HG02571 (cell line): Measurements from ENCODE around the gene KRTAP4-16.
"Not testable (repeated sequence)": the region's sequence is repeated elsewhere in the genome, so short reads cannot be mapped to it uniquely, and the experiment has no call there.

Experiments used
- ATAC-seq: cut with Tn5 transposase; IDR thresholded peaks from one replicate; pipeline ENCODE4 v1.9.1; 2021; ENCODE audit warnings: mild to moderate bottlenecking, moderate library complexity; ENCODE audit not compliant: unreplicated experiment

The KRTAP4-16 gene

DNA sequence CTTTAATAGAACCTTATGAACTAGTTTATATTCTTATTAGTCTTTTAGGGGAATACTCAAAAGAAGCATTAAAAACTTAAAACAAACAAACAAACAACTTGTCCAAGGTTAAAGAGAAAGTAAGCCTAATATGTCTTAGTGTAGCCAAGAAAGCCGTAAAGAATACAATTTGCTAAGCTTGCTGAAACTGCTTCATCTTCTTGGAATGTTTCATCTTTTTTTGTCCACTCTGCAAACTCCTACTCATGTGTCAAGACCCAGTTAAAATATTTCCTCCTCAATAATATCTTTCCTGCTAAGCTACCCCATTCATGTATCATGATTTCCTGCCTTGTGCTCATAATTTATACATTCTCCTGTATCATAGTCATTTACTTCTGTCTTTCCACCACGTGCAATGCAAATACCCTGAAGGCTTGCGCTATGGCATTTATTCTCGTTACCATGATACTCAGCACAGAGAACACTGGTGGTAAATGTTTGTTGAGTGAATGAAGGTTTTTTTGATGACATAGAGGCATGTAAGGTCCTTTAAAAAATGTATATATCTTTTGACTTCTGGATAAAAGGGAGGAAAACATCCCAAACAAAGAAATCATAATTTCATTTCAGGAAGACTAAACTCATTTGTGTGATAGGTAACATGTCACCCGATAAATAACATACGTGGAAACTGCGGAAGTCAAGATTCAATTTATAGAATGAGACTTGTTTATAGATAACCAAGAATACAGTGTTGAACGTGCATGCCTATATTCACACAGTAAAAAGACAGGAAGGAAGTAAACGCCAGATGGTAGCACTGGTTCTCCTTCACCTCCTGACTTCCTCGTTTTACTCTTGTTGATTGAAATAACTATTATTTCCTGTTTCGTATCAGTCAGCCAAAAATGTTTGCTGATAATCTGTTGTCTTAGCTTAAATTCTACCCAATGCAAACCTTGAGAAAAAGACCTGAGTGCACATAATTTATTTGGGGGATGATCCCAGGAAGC, 18.0 kb upstream of the KRTAP4-16 start:
- not testable (repeated sequence) for ATAC-seq

DNA sequence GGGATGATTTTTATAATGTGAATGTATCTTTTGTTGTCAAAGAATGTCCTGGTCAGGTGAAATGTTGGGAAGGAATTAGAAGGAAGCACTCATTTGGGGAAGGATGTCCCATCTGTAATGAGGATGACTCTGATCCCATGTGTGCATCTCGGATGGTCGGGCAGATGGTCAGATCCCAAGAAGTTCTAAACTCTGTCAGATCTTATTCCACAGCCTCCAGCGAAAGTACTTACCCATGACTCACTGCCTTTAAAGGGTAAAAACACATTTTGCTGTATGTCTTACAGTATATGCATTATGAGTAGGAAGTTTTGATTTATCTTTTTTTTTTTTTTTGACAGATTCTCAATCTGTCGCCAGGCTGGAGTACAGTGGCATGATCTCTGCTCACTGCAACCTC, 16.7 kb upstream of the KRTAP4-16 start:
- no peak for ATAC-seq

DNA sequence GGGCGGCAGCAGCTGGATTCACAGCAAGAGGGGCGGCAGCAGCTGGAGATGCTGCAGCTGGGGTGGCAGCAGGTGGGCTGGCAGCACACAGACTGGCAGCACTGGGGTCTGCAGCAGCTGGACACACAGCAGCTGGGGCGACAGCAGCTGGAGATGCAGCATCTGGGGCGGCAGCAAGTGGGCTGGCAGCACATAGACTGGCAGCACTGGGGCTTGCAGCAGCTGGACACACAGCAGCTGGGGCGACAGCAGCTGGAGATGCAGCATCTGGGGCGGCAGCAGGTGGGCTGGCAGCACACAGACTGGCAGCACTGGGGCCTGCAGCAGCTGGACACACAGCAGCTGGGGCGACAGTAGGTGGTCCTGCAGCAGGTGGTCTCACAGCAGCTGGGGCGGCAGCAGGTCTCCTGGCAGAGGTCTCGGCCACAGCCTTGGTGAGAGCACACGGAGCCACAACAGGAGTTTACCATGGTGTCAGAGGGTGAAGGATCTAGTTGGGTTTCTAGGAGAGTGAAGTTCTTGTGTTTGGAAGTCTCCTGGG, 15.9 kb upstream of the KRTAP4-16 start, which contains the start of gene KRTAP4-11:
KRTAP4-11 (minus strand) TSS at position 528 of the 541 bp plus-strand sequence; CDS start at position 470, 58 bp downstream.
- not testable (repeated sequence) for ATAC-seq

DNA sequence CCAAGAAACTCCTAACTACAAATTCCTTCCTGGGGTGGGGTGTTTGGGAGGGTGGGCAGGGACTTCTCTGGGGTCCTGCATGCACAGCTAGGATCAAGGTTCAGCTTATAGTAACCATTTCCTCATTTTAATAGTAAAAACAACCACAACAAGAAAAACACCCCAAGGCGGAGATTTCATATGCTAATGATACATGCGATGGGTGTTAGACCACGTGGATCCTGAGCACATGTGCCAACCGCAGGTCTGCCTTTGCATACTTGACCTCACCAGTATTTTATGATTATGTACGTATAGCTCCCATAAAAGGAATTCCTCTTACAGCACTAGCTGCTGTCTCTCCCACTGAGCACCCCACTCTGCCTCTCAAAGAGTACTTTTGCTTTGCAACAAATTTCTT, 14.3 kb upstream of the KRTAP4-16 start:
- ATAC-seq, result no peak

DNA sequence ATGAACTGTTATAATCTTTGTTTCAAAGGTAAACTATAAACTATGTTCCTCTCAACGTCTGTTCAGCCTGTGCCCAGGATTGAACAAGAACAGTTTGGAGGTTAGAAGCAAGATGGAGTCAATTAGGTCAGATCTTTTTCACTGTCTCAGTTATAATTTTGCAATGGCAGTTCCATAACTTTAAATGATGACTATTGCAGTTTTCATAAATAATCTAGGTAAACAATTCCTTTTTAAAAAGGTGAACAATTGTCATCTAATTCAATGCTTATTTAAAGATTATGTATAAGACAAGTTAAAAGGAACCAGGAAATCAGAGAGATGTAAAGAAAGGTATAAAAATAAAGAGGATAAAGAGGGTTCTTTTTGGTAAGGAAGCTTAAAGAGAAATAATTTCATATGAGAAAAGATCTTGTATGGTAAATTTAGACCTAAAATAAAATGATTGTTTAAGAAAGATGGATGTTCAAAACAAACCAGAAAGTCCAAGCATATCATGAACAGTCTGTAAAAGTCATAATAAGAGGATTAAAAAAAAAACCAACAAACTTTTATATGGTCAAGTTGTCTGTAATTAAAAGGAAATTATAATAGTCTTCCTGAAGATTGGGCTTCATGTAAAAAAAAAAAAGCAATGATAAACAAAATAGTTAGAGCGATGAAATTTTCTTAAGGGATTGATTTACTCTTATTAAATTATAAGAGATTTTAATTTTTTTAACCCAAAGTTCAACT, 9.3 kb upstream of the KRTAP4-16 start:
- no peak for ATAC-seq

DNA sequence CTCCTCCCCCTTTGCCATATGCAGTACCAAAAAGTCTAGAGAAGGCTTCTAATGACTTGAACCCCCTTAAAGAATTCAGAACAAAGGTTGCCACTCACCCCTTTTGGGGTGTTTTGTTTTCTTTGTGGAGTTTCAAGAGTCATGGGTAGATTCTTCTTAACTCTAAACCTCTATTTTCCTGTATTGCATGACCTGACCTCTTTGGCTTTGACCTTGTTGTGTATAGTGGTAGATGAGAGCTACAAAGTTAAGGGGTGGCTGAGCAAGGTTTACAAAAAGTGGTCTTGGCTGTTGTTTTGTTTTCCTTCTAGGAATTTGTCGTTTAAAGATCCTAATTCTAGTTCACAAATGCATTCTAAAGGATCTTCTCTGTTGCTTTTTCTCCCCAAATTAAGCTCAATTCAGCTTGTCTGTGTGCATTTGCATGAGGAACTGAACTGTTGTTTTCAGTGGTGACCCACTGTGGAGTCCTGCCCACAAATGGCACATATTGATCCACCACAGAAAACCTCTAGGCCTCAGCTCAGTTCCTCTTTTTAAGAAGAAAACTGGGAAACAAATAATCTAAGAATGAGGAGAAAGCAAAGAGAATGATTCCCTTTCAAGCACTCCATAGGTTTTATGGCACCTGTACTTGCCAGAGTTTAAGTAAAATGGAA, 6.8 kb upstream of the KRTAP4-16 start:
- not testable (repeated sequence) for ATAC-seq

DNA sequence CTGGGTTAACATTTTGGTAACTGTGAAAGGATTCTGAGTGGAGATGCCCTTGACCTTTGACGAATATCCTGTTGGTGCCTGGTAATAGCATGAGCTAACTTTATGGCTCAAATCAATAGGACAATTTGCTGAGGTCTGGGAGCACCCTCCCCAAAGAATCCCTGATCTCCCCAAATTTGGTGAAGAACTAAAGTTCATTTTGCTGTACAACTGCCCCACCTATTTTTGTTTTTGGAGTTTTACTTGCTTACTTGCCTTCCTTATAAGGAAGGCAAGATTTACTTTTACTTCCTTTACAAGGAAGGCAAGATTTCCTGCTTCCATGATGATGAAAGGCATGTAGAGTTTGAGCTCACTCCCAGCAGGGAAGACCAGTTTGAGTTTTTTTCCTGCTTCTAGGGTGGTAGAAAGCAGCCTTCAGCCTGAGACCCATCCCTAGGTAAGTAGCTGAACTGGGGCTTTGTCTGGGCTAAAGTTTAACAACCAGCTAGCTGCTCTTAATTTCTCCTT, 6.0 kb upstream of the KRTAP4-16 start:
- ATAC-seq, result no peak

DNA sequence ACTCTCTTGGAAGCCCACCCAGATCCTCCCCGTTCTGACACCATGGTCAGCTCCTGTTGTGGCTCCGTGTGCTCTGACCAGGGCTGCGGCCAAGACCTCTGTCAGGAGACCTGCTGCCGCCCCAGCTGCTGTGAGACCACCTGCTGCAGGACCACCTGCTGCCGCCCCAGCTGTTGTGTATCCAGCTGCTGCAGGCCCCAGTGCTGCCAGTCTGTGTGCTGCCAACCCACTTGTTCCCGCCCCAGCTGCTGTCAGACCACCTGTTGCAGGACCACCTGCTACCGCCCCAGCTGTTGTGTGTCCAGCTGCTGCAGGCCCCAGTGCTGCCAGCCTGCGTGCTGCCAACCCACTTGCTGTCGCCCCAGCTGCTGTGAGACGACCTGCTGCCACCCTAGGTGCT, 3.3 kb upstream of the KRTAP4-16 start, which contains the start of gene KRTAP4-9:
KRTAP4-9 (plus strand) TSS at position 43 of the 400 bp plus-strand sequence; CDS start at position 43, 0 bp downstream.
- ATAC-seq, result not testable (repeated sequence)

DNA sequence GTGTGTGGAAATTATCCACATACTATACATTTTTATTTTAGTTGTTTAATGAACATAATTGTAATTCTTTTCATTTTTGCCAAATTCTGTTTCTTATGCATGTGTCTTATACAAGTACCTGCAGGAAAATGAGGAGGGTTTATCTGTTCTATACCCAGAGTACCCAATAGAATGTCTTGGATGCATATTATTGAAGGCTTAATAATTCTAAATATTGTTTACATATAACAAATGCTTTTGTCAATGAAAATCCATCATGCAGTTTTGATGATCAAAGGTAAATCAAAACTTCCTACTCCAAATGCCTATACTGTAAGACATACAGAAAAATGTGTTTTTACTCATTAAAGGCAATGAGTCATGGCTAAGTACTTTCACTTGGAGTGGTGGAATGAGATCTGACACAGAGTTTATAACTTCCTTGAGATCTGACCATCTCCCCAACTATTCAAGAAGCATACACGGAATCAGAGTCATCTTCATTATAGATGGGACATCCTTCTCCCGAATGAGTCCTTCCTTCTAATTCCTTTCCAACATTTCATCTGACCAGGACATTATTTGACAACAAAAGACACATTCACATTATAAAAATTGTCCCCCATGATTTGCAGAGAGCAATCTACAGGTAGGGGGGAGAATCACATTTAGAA, 2.5 kb upstream of the KRTAP4-16 start:
- not testable (repeated sequence) for ATAC-seq

DNA sequence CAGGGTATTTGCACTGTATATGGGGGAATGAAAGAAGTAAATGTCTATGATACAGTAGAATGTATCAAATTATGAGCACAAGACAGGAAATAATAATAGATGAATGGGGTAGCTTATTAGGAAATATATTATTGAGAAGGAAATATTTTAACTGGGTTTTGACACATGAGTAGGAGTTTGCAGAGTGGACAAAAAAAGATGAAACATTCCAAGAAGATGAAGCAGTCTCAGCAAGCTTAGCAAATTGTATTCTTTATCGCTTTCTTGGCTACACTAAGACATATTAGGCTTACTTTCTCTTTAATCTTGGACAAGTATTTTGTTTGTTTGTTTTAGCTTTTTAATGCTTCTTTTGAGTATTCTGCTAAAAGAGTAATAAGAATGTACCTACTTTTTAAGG, 1.9 kb upstream of the KRTAP4-16 start:
- ATAC-seq, result no peak

DNA sequence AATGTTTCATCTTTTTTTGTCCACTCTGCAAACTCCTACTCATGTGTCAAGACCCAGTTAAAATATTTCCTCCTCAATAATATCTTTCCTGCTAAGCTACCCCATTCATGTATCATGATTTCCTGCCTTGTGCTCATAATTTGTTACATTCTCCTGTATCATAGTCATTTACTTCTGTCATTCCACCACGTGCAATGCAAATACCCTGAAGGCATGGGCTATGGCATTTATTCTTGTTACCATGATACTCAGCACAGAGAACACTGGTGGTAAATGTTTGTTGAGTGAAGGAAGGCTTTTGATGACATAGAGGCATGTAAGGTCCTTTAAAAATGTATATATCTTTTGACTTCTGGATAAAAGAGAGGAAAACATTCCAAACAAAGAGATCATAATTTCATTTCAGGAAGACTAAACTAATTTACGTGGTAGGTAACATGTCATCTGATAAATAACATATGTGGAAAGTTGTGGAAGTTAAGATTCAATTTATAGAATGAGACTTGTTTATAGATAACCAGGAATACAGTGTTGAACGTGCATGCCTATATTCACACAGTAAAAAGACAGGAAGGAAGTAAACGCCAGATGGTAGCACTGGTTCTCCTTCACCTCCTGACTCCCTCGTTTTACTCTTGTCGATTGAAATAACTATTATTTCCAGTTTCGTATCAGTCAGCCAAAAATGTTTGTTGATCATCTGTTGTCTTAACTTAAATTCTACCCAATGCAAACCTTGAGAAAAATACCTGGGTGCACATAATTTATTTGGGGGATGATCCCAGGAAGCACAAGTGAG, 2.1 kb downstream of the KRTAP4-16 start:
- not testable (repeated sequence) for ATAC-seq

DNA sequence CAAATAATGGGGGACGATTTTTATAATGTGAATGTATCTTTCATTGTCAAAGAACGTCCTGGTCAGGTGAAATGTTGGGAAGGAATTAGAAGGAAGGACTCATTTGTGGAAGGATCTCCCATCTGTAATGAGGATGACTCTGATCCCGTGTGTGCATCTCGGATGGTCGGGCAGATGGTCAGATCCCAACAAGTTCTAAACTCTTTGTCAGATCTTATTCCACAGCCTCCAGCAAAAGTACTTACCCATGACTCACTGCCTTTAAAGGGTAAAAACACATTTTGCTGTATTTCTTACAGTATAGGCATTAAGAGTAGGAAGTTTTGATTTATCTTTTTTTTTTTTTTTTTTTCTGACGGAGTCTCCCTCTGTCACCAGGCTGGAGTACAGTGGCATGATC, 3.5 kb downstream of the KRTAP4-16 start:
- ATAC-seq, result no peak

DNA sequence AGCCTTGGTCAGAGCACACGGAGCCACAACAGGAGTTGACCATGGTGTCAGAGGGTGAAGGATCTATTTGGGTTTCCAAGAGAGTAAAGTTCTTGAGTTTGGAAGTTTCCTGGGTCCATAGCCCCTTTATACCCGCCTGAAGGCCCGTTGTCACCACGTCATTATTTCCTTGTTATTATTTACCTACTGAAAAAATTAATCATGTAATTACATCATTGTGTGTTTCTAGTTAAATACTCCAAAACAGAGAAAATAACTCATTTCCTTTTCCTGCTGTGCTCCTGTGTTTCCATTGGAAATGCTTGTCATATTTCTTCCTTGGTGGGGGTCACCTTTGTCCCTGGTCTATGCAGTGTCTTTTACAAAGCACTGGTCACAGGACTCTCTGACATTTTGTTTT, 4.0 kb downstream of the KRTAP4-16 start, which contains the start of gene KRTAP4-8:
KRTAP4-8 (minus strand) TSS at position 101 of the 400 bp plus-strand sequence; CDS start at position 43, 58 bp downstream.
- ATAC-seq, result no peak

DNA sequence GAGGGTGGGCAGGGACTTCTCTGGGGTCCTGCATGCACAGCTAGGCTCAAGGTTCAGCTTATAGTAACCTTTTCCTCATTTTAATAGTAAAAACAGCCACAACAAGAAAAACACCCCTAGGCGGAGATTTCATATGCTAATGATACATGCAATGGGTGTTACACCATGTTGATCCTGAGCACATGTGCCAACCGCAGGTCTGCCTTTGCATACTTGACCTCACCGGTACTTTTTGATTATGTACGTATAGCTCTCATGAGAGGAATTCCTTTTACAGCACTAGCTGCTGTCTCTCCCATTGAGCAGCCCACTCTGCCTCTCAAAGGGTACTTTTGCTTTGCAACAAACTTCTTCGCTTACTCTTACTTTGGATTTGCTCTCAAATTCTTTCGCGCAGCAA, 6.0 kb downstream of the KRTAP4-16 start:
- no peak for ATAC-seq

DNA sequence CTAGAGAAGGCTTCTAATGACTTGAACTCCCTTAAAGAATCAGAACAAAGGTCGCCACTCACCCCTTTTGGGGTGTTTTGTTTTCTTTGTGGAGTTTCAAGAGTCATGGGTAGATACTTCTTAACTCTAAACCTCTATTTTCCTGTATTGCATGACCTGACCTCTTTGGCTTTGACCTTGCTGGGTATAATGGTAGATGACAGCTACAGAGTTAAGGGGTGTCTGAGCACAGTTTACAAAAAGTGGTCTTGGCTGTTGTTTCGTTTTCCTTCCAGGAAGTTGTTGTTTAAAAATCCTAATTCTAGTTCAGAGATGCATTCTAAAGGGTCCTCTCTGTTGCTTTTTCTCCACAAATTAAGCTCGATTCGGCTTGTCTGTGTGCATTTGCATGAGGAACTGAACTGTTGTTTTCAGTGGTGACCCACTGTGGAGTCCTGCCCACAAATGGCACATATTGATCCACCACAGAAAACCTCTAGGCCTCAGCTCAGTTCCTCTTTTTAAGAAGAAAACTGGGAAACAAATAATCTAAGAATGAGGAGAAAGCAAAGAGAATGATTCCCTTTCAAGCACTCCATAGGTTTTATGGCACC, 13.2 kb downstream of the KRTAP4-16 start:
- ATAC-seq, result not testable (repeated sequence)

DNA sequence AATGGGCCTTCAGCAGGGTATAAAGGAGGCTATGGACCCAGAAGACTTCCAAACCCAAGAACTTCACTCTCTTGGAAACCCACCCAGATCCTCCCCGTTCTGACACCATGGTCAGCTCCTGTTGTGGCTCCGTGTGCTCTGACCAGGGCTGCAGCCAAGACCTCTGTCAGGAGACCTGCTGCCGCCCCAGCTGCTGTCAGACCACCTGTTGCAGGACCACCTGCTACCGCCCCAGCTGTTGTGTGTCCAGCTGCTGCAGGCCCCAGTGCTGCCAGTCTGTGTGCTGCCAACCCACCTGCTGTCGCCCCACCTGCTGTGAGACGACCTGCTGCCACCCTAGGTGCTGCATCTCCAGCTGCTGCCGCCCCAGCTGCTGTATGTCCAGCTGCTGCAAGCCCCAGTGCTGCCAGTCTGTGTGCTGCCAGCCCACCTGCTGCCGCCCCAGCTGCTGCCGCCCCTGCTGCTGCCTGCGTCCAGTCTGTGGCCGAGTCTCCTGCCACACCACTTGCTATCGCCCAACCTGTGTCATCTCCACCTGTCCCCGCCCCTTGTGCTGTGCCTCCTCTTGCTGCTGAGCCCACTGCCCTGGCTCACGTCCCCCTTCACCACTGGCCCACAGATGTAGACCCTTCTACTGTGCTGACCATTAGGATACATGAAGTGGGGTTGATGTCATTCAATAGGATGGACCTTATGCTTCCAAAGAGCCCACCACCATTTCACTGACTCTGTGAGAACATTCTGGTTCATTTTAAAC, 17.7 kb downstream of the KRTAP4-16 start, which contains the start of gene KRTAP4-7:
KRTAP4-7 (plus strand) TSS at position 51 of the 757 bp plus-strand sequence; CDS start at position 108, 57 bp downstream.
- ATAC-seq, result not testable (repeated sequence)

DNA sequence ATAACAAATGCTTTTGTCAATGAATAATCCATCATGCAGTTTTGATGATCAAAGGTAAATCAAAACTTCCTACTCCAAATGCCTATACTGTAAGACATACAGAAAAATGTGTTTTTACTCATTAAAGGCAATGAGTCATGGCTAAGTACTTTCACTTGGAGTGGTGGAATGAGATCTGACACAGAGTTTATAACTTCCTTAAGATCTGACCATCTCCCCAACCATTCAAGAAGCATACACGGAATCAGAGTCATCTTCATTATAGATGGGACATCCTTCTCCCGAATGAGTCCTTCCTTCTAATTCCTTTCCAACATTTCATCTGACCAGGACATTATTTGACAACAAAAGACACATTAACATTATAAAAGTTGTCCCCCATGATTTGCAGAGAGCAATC, 18.6 kb downstream of the KRTAP4-16 start:
- not testable (repeated sequence) for ATAC-seq

DNA sequence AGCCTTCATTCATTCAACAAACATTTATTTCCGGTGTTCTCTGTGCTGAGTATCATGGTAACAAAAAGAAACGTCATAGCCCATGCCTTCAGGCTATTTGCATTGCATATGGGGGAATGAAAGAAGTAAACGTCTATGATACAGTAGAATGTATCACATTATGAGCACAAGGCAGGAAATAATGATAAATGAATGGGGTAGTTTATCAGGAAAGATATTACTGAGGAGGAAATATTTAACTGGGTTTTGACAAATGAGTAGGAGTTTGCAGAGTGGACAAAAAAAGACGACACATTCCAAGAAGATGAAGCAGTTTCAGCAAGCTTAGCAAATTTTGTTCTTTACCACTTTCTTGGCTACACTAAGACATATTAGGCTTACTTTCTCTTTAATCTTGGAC, 19.4 kb downstream of the KRTAP4-16 start:
- no peak for ATAC-seq
